Right renal cortex interstitium (tissue), 3 donors: ENCODE data around the gene CFAP97D1. TPM values are rescaled to one million over a fixed set of nuclear protein-coding genes. Genes with fewer than 3 reads are reported as not detected.

Experiments used
- DNase-seq, 3 donors: peaks; one replicate each; pipeline ENCODE4 v3.0.0-alpha.2; 2013; ENCODE audit warnings: low read depth in 3 of 3, low spot score in 2 of 3
- polyA plus RNA-seq, 3 donors: library from polyadenylated mRNA; unstranded; fragments of 120-200 nt; gene quantifications; one replicate each; pipeline ENCODE4 v1.2.1, GENCODE V29; 2013; ENCODE audit not compliant: insufficient read length in 3 of 3

Gene CFAP97D1
- polyA plus RNA-seq, 3 donors: 0.04 to 0.19 (median 0.07) TPM

DNA sequence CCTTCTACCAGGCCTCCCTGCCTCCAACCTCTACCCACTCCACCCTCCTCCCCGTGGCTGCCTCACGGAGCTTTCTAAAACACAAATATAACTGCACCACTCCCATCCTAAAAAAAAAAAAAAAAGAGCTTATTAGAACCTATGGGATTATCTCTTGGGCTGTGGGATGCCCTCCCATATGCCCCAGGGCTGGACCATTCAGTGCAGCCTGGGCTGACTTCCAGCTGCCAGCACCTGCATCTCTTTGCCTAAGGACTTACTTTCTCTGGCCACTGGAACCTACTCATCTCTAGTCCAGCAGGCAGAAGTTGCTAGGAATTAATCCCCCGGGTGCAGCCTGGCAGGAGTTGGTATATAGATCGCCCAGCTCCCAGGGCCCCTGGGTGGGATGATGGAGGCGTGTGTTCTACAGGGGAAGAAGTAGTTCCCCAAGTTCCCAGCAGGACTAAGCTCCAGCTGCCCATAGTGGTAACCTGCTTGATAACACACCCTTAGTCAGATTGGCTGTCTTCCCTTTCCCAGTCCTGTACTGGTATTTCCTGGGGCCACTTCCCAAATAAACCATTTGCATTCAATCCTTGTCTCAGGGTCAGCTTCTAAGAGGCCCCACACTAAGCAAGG is 42.4 kb downstream of the CFAP97D1 start:
- no peak for DNase-seq

DNA sequence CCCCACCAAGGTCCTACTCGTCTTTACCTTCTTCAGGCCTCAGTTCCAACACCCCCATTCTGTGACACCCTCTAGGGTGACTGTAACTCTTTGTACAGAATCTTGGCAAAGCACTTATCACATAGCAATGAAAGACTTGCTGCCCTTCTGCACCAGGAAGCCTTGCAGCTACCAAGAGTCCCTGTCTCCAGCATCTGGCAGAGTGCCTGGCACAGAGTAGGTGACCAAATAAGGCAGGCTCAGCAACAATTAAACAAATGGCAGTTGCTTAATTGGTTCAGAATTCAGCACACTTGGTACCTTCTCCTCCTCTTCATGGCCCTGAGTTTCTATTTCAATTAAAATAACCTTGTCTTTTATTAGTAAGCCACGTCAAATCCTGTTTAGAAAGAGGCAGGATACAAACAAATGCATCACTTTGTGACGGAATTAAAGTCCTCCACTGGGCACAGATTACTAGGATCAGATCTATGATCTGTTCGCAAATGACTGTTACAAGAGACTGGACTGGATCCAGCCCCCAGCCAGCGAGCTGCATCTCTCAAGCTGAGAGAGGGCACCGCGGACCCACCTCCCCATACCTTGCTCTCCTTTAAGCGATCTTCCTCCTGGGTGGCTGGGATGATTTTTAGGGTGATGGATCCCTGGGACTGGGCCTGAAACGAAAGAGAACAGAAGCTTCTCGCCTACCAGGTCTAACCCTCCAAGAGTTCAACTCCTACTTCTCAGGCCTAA is 43.3 kb downstream of the CFAP97D1 start:
- no peak for DNase-seq

DNA sequence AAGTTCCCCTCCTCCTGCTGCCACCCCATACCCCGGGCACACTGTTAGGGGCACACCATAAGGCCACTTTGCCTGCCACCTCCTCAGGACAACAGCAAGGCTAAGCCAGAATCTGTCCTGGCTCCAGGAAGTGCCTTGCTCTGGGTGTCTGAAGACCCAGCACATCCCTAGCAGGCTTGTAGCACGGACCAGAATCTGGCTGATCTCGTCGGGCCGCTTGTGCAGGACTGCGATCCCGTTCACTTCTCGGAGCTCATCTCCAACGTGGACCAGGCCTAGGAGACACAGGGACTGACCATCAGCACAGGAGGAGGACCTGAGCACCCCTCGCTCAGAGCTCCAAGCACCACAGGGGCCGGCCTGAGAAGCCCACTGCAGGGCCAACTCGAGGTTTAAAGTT is 45.3 kb downstream of the CFAP97D1 start:
- no peak for DNase-seq

DNA sequence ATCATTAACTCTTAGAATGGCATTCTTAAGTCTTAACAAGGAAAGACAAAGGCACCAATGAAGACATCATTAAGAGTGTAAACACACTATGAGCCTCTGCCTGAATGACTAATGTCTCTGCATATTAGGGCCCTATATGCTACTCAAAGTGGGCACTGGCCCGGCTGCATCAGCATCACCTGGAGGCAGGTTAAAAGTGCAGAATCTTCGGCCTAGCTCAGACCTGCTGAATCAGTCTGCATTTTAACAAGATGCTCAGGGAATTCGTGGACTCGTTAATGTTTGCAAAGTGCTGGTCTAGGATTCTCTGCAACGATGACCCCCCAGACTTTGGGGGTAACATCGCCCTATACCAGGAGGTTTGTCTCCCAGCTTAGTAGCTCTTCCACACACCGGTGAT is 46.0 kb downstream of the CFAP97D1 start:
- no peak for DNase-seq

DNA sequence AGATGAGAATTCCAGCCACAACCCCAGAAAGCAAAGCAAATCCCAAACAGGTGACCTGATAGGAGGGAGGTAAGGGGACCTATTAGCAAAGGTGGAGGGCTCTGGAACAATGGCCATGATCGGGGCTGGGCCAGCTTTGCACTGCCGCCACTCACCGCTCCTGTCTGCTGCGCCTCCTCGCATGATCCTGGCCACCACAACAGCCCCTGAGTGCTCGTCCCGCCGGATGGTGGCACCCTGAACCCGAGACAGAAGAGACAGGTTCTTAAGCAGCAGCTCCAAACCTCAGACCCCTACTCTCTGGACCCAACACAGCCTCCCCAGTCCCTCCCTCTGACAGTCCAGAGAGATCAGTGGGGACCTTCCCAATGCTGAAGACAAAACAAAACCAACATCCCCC is 47.4 kb downstream of the CFAP97D1 start:
- DNase-seq: no peak

DNA sequence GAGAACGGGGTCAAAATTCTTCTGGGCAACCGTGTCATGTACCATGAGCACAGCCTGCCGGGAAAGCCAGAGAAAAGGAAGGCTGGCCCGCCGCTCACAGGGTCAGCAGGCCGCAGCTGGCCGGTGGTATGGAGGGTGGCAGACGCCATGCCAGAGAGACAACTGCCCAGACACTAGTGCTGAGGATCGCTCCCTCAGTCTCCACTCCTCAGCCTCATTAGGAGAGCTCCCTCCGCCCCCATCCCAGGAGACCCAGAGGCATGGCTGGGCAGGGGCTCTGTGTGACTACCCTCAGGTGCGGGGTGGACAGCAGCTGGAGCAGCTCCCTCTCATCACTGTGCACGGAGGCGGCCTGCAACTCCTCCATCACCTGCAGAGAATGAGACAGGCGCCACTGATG is 49.5 kb downstream of the CFAP97D1 start:
- no peak for DNase-seq

DNA sequence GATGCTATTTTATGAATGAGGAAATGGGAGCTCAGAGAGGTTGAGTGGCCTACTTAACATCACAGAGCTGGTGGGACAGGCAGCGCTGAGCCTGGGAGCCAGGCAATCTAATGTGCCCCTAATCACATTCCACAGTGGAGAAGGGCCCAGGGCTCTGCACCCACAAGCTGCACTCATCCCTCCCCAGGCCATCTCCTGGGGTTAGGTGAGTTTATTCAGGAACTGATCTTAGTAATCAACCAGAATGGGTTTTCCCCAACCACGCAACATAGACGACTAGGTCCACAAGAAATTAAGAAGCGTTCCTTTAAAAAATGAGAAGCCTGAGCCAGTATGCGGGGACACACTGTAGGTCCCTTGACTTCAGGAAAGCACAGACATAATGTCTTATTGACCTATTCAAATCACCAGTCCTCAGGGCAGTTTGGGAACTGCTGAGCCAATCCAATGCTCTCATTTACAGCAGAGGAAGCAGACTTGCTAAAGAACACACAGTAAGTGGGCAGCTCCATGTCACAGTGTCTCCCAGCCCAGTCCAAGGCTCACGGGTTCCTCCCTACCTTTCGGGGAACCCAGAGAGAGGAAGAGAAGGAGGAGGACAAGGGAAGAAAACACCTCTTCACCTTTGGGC is 50.4 kb downstream of the CFAP97D1 start:
- DNase-seq: no peak

DNA sequence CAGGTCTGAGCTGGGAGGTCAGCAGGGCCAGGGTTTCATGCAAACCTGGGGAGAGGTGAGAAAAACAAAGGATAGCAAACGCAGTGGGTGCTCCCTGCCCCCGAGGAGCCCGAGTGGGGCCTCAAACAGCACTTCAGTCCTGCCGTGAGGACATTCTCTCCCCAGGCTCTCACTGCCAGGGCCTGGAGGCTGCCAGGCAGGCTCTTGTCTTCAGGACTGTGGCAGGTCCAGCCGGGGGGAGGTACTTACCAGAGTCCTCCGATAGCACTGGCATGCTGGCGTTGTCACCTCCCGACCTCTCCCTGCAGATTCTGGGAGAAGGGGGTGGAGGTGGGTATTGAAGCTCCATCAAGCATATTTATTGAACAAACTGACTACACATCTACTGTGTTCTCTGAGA is 51.4 kb downstream of the CFAP97D1 start:
- no peak for DNase-seq

DNA sequence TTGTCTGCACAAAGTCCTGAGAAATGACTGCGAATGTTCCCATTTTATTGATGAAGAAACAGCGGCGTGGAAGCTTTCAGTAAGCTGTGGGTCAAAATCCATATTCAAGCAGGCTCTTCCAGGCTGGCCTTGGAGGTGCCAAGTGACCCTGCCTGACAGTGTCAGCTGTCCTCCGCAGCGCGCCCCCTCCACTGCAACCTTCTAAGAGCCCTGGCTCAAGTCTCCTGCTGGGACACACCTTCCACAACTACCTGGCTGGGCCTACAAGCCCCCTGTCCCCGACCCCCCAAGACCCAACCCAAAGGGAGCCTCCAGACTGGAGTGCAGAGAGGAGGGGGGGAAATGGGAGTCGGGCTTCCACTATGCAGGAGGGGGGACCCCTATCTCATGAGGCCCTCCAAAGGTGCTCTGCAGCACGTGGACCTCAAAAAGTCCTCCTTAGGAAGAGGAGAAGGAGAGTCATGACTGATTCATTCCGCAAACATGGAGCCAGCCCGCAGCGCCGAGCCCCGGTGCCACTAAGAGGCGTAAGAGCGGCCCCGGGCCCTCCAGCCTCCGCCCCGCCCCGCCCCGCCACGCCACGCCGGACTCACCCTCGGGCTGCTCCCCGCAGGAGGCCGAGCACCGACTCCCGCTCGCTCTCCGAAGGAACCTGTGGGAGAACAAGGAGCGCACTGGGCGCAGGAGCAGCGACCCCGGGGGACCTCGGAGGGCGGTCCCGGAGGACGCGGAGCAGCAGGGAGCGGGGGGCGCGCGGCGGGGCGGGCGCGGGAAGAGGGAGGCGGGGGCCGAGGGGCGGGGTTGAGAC is 52.1 kb downstream of the CFAP97D1 start:
- no peak for DNase-seq

DNA sequence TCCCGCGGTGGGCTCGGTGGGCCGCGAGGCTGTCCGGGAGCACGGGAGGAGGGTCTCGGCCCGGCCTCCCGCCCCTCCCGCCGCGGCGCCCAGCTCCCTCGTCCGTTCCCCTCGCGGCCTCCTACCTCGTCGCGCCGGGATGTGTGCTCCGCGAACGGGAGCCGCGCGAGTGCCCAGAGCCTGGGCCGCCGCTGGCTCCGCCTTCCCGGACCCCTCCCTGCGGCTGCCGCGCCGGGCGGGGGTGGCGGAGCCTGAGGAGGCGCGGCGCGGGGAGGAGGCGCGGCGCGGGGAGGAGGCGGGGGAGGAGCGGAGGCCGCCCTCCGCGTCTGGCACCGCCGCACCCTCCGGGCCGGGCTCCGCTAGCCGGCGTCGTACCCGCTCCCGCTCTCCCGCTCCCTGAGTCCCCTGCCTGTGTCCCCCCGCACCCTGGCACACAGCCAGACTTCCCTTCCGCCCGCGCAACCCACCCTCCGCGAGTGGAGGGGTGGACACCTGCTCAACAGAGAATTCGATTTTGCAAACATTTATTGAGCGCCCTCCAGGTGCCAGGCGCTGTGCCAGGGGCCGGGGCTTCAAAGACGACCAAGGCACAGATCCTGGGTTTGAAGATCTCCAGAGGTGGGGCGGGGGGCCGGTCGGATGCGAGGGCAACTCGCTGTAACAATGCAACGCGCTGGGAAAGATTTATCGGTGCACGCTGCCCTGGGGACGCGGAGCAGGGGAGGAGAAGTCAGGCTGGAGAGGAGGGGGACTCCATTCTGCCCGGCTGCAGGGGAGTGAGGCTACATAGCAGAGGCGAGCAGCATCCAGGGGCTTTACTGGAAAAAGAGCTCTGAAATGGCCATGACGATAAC is 53.0 kb downstream of the CFAP97D1 start, which contains the start of gene MPP3:
TSS of gene MPP3 (minus strand) at position 171 of the 854 bp plus-strand sequence. CDS start 1,240 bp downstream, outside the sequence.
- DNase-seq: peak in 2 of 3 donors; percentile 36 to 55

DNA sequence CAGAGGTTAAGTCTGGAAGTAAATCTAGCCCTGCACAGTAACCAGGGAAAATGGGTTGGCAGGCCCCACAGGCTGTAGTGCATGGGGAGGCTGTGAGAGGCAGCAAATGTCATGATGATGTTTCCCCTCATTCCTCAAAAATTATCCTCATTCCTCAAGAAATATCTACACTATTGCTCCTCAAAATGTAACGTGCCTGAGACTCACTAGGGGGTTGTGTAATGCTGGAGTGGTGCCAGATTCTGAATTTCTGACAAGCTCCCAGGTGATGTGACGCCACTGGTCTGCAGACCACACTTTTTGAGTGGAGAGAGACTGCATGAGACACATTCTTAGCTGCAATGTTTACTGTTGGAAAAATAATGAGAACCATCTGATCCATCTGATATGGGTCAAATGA is 53.9 kb downstream of the CFAP97D1 start:
- DNase-seq: no peak

Other genes with a start within 250 kb of the CFAP97D1 start
- gene ETV4, start 234.1 kb upstream of the CFAP97D1 start, polyA plus RNA-seq: 10 to 100 TPM; 30.7 to 32.2 (median 31.8) TPM
- 10 to 100 TPM; 11.1 to 18.4 (median 11.2) TPM for gene MEOX1, start 118.5 kb upstream of the CFAP97D1 start, polyA plus RNA-seq
- 10 to 100 TPM; 51.9 to 58.0 (median 57.2) TPM for gene SOST, start 21.6 kb upstream of the CFAP97D1 start, polyA plus RNA-seq
- gene DUSP3, start 1.5 kb upstream of the CFAP97D1 start, polyA plus RNA-seq: 10 to 100 TPM; 58.9 to 65.0 (median 60.8) TPM
- gene MPP3, start 52.7 kb downstream of the CFAP97D1 start, polyA plus RNA-seq: 1 to 10 TPM; 6.3 to 8.0 (median 6.7) TPM
- 1 to 10 TPM in 1 of 3 donors, under 1 TPM in 2; 0.93 to 1.4 (median 0.94) TPM for gene CD300LG, start 66.7 kb downstream of the CFAP97D1 start, polyA plus RNA-seq
- 1 to 10 TPM; 5.6 to 5.9 (median 5.8) TPM for gene MPP2, start 127.1 kb downstream of the CFAP97D1 start, polyA plus RNA-seq
- gene PPY, start 162.0 kb downstream of the CFAP97D1 start, polyA plus RNA-seq: under 1 TPM in 1 of 3 donors, not detected in 2; 0.60 TPM
- under 1 TPM in 2 of 3 donors, not detected in 1; 0.26 to 0.28 TPM for gene PYY, start 173.5 kb downstream of the CFAP97D1 start, polyA plus RNA-seq
- gene NAGS, start 224.2 kb downstream of the CFAP97D1 start, polyA plus RNA-seq: 1 to 10 TPM; 2.2 to 3.2 (median 3.0) TPM
- gene TMEM101, start 234.5 kb downstream of the CFAP97D1 start, polyA plus RNA-seq: 10 to 100 TPM; 38.7 to 40.4 (median 40.0) TPM